Stimulated activated CD8-positive, alpha-beta memory T cell treated with anti-CD3 and anti-CD28 coated beads, Interleukin-15, amount 100 ng/mL, for 48 hours (primary cell): Measurements from ENCODE around the gene USP5.
A peak's percentile ranks its signal among the peaks of the same experiment; 100 is the strongest.
"Not testable (repeated sequence)": the region's sequence is repeated elsewhere in the genome, so short reads cannot be mapped to it uniquely, and the experiment has no call there.

Source experiments
- DNase-seq, 2 donors: peaks; one replicate each; pipeline ENCODE4 v3.0.0-alpha.2; 2020; ENCODE audit warnings: low read depth in 2 of 2

The USP5 gene

DNA sequence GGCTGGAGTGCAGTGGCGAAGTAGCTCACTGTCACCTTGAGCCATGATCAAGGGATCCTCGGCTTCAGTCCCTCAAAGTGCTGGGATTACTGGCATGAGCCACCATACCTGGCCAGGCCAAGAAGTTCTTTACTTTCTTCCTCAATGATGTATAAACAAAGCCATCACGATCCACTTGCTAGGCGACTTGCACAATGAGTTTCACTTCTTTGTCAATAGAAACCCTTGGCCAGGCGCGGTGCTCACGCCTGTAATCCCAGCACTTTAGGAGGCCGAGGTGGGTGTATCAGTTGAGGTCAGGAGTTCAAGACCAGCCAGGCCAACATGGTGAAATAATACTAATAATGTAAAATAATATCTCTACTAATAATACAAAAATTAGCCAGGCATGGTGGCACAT lies 35.5 kb downstream of the USP5 start:
- DNase-seq, result no peak

- no peak for DNase-seq
These were observed 36.4 kb downstream of the USP5 start for GRCh38 chr12:6888360-6888759.

DNA sequence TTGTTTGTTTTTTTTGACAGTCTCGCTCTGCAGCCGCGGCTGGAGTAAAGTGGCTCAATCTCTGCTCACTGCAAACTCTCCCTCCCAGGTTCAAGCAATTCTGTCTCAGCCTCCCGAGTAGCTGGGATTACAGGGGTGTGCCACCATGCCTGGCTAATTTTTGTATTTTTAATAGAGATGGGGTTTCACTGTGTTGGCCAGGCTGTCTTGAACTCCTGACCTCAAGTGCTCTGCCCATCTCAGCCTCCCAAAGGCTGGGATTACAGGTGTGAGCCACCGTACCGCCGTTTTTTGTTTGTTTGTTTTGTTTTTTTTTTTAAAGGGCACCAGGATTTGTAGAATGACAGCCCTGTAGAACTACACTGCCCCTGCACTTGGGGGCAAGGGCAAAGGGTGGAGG lies 36.8 kb downstream of the USP5 start:
- DNase-seq, result not testable (repeated sequence)

- DNase-seq, result not testable (repeated sequence)
These were observed 38.0 kb downstream of the USP5 start for GRCh38 chr12:6889775-6890573.

DNA sequence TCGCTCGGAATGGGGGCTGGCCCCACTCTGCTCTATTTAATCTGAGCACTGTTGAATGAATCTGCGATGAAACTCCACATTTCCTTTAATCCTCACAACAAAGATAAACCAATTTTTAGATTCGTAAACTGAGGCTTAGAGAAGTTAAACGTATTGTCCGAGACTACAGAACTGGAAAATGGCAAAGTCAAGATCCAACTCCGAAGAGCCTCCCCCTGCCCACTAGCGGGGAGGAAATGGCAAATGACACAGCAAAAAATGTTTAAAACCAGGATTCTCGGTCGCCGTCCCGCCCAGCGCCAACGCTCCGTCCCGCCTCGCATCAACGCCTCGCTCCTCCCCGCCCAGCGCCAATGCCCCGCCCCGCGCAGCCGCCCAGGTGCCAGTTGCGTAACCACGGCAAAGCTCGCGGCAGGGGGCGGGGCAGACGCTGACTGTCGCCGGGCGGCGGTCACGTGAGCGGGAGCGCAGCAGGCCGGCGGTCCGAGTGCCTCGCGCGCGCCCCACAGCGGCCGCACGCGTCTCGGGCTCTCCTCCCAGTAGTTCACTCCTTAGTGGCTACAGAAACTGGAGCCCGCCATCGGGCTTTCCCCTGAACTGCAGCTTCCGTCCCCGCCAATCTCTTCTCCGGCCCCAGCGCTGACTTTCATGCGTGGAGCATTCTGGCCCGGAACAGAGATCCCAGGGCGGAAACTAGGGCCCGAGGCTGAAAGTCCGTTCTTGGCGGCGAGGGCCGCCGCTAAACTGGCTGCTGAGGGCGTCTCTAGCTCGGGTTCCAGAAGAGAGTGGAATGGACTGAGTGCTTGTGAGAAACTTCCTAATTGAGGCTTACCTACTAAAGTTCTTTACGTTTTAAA lies 39.1 kb downstream of the USP5 start:
- DNase-seq, result peak; percentile 97 to 99

GRCh38 chr12:6891646-6892001 lies 39.7 kb downstream of the USP5 start:
- DNase-seq, result no peak

GRCh38 chr12:6892683-6893082 lies 40.7 kb downstream of the USP5 start:
- not testable (repeated sequence) for DNase-seq

GRCh38 chr12:6894321-6894720 lies 42.4 kb downstream of the USP5 start:
- DNase-seq, result no peak

DNA sequence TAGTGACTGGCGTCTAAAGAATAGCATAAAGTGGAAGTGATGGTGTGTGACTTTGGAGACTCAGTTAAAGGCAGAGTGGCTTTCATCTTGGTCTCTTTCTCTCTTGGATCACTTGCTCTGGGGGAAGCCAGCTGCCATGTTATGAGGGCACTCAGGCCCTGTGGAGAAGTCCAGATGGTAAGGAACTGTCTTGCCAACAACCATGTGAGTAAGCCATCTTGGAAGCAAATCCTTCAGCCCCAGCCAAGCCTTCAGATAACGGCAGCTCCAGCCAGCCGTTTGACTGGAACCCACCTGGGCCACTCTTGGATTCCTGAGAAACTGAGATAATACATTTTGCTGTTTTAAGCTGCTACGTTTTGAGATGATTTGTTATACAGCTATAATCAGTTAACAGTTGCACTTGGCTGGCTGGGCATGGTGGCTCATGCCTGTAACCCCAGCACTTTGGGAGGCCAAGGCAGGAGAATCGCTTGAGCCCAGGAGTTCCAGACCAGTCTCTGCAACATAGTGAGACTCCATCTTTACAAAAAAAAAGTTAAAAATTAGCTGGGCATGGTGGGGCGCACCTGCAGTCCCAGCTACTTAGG lies 45.0 kb downstream of the USP5 start:
- DNase-seq, result no peak

- no peak for DNase-seq
These were observed 47.5 kb downstream of the USP5 start for GRCh38 chr12:6899427-6899826.

DNA sequence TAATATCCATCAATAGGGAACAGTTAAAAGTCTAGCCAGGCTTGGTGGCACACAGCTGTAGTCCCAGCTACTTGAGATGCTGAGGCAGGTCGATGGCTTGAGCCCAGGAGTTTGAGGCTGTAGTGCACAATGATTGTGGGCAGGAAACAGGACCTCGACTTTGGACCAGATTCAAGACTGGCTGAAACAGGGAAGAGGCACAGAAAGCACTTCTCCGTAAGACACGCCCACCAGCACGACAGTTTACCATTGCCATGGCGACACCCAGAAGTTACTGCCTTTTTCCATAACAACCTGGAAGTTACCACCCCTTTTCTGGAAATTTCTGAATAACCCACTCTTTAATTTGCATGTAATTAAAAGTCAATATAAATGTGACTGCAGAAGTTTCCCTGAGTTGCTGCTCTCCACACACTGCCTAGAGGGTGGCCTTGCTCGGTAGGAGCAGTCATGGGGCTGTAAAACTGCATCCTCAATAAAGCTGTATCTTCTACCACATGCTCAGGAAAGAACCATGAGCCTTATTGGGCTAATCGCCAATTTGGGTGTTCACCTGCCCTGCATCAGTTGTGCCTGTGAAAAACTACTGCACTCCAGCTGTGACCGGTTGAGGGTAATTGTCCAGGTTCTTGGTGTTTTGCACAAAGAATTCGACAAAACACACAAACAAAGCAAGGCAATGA lies 48.0 kb downstream of the USP5 start:
- no peak for DNase-seq

DNA sequence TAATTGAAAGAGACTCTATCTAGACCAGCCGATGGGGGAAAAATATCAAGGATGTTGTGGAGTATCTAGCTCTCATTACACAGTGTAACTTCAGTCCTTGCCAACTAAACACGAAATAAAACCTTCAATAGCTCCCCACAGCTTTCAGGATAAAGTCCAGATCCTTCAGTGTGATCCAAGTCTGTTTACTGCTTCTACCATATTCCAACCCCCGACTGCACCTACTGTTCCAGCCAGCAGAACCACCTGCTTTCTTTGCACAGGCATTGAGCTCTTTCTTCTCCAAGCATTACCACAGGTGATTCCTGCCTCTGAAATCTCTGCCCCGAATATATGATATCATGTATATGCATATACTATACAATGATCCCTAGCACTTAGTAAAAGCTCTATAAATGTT lies 50.5 kb downstream of the USP5 start:
- no peak for DNase-seq

- DNase-seq, result no peak
These were observed 51.8 kb downstream of the USP5 start for GRCh38 chr12:6903722-6904121.

GRCh38 chr12:6904280-6905276 lies 52.6 kb downstream of the USP5 start, which contains the start of gene LRRC23:
TSS of gene LRRC23 (plus strand) at chr12:6904822. CDS start at chr12:6905634, 812 bp downstream.
- peak; percentile 96 to 97 for DNase-seq

- DNase-seq, result no peak
These were observed 53.6 kb downstream of the USP5 start for GRCh38 chr12:6905414-6906040.

DNA sequence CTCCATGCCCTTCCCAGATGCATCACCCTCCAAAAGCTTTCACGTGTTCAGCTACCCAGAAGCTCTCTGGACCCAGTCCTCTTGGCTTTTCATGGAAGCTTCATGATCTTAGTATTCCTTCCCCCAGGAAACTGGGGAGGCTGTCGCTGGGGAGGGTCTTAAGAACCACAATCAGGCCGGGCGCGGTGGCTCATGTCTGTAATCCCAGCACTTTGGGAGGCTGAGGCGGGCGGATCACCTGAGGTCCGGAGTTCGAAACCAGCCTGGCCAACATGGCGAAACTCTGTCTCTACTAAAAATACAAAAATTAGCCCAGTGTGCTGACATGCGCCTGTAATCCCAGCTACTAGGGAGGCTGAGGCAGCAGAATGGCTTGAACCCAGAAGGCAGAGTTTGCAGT lies 56.2 kb downstream of the USP5 start:
- DNase-seq, result not testable (repeated sequence)

DNA sequence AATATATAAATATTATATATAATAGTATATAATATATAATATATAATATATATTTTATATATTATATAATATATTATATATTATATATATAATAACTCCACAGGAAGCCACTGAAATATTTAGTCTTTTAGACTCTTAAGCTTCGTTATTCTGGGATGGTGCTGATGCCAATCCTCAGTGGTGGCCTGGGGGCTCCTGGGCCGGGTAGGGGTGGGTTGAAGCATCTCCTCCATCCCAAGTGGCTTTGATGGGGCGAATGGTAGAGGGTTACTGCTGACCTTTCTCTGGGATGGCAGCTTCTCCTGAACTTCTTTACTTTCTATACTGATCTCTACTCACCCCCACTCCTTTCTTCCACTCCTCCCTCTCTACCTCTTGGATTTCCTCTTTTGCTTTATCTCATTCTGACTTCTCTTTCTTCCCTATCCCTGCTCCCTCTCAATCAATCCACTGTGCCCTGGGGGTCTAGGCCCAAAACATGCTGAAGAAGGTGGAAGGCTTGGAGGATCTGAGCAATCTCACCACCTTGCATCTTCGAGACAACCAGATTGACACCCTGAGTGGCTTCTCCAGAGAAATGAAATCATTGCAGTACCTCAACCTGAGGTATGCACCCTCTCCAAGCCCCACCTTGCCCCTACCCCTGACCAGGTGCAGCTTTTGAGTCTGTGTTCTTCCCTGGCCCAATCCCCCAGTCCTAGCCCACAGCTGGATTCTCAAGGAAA lies 57.6 kb downstream of the USP5 start:
- no peak for DNase-seq

GRCh38 chr12:6912164-6912935 lies 60.4 kb downstream of the USP5 start:
- no peak for DNase-seq
